ENCODE data around the gene JAK1.
A peak's percentile ranks its signal among the peaks of the same experiment; 100 is the strongest.
"Not testable (repeated sequence)": the region's sequence is repeated elsewhere in the genome, so short reads cannot be mapped to it uniquely, and the experiment has no call there.

JAK1 gene

DNA sequence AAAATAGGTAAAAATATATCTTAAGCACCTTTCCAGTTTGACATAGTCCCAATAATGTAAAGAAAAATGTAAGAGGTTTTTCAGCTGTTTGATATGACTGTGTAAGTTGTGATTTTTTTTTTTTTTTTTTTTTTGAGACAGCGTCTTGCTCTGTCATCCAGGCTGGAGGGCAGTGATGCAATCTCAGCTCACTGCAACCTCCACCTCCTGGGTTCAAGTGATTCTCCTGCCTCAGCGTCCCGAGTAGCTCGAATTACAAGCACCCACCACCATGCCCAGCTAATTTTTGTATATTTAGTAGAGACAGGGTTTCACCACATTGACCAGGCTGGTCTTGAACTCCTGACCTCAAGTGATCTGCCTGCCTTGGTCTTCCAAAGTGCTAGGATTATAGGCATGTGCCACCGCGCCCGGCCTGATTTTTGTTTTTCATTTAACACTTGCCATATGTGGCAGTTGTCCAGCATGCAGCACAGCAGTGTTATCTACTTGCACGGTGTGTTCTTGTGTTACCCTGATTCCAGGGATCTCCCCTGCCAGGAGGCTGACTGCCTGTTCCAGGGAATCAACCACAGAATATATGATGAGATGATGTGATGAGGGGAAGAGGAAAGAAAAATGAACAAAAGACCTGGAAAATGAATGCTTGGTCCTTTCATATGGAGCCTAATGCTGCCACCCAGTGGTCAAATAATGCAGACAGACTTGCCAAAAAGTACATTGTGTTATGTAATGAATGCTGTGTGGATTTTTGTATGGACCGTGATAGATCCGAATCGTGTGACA lies 142.5 kb downstream of the JAK1 start:
- Histone ChIP-seq H3K4me1 (ENCODE audit: low read length) (peaks cover 3% of the 10 kb centered on the region), H3K9ac (ENCODE audit: low read length) (no peak overlapping the region), H3K9me3 (ENCODE audit: insufficient read depth, low read length) (no peaks in the 10 kb centered on the region), H3K27ac (ENCODE audit: low read length) (no peak overlapping the region), H2AFZ (ENCODE audit: low read depth, low read length) (no peak overlapping the region), H3K4me2 (ENCODE audit: low read length) (no peak overlapping the region), H4K20me1 (ENCODE audit: insufficient read depth, low read length) (no peaks in the 10 kb centered on the region), H3K36me3 (replicated peaks; ENCODE audit: low read depth, low read length) (no peaks in the 10 kb centered on the region), H3K27me3 (ENCODE audit: low read depth, low read length) (no peaks in the 10 kb centered on the region), H3K4me3 (ENCODE audit: low read length) (no peak overlapping the region), H3K79me2 (ENCODE audit: low read length) (no peaks in the 10 kb centered on the region)
- no peak for TF ChIP-seq EZH2phosphoT487 (IDR thresholded peaks at IDR 0.05; ENCODE audit: low read depth)
- TF ChIP-seq, protein P1, sequence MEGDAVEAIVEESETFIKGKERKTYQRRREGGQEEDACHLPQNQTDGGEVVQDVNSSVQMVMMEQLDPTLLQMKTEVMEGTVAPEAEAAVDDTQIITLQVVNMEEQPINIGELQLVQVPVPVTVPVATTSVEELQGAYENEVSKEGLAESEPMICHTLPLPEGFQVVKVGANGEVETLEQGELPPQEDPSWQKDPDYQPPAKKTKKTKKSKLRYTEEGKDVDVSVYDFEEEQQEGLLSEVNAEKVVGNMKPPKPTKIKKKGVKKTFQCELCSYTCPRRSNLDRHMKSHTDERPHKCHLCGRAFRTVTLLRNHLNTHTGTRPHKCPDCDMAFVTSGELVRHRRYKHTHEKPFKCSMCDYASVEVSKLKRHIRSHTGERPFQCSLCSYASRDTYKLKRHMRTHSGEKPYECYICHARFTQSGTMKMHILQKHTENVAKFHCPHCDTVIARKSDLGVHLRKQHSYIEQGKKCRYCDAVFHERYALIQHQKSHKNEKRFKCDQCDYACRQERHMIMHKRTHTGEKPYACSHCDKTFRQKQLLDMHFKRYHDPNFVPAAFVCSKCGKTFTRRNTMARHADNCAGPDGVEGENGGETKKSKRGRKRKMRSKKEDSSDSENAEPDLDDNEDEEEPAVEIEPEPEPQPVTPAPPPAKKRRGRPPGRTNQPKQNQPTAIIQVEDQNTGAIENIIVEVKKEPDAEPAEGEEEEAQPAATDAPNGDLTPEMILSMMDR (IDR thresholded peaks at IDR 0.05; ENCODE audit: low read depth, low read length) = peak; percentile 84

DNA sequence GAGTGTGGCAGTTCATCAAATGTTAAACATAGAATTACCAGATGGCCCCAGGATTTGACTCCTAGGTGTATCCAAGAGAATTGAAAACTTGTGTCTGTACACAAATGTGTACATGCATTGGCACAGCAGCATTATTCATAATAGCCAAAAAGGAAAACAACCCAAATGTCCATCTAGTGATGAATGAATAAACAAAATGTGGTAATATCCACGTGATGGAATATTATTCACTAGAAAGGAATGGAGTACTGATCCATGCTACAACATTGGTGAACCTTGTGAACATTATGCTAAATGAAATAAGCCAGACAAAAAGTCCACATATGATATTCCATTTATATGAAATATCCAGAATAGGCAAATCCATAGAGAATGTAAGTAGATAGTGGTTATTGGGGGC lies 143.7 kb downstream of the JAK1 start:
- Histone ChIP-seq H2AFZ (ENCODE audit: low read depth, low read length) (no peak overlapping the region), H3K9ac (ENCODE audit: low read length) (no peak overlapping the region), H3K79me2 (ENCODE audit: low read length) (no peaks in the 10 kb centered on the region), H3K4me3 (ENCODE audit: low read length) (no peak overlapping the region), H3K4me2 (ENCODE audit: low read length) (no peak overlapping the region), H3K36me3 (replicated peaks; ENCODE audit: low read depth, low read length) (no peaks in the 10 kb centered on the region), H3K4me1 (ENCODE audit: low read length) (no peaks in the 10 kb centered on the region), H3K9me3 (ENCODE audit: insufficient read depth, low read length) (no peaks in the 10 kb centered on the region), H4K20me1 (ENCODE audit: insufficient read depth, low read length) (no peaks in the 10 kb centered on the region), H3K27me3 (ENCODE audit: low read depth, low read length) (no peaks in the 10 kb centered on the region), H3K27ac (ENCODE audit: low read length) (no peak overlapping the region)
- no peak for TF ChIP-seq EZH2phosphoT487 (IDR thresholded peaks at IDR 0.05; ENCODE audit: low read depth)
- TF ChIP-seq, protein P1 (IDR thresholded peaks at IDR 0.05; ENCODE audit: low read depth, low read length) = no peak

DNA sequence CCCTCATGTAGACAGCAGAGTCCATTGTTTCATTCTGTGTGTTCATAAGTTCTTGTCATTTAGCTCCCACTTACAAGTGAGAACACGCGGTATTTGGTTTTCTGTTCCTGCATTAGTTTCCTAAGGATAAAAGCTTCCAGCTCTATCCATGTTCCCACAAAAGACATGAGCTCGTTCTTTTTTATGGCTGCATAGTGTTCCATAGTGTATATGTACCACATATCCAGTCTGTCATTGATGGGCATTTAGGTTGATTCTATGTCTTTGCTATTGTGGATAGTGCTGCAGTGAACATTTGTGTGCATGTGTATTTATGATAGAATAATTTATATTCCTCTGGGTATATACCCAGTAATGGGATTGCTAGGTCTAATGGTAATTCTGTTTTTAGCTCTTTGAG lies 145.8 kb downstream of the JAK1 start:
- not testable (repeated sequence) for H3K9me3 ChIP-seq (ENCODE audit: insufficient read depth, low read length); H3K4me3 ChIP-seq (ENCODE audit: low read length); H3K4me1 ChIP-seq (ENCODE audit: low read length); H3K27ac ChIP-seq (ENCODE audit: low read length); H3K27me3 ChIP-seq (ENCODE audit: low read depth, low read length); H2AFZ ChIP-seq (ENCODE audit: low read depth, low read length); H4K20me1 ChIP-seq (ENCODE audit: insufficient read depth, low read length); H3K9ac ChIP-seq (ENCODE audit: low read length); H3K36me3 ChIP-seq (replicated peaks; ENCODE audit: low read depth, low read length); H3K79me2 ChIP-seq (ENCODE audit: low read length); H3K4me2 ChIP-seq (ENCODE audit: low read length)

DNA sequence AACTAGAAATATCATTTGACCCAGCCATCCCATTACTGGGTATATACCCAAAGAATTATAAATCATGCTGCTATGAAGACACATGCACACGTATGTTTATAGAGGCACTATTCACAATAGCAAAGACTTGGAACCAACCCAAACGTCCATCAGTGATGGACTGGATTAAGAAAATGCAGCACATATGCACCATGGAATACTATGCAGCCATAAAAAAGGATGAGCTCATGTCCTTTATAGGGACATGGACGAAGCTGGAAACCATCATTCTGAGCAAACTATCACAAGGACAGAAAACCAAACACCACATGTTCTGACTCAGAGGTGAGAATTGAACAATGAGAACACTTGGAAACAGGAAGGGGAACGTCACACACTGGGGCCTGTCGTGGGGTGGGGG lies 149.0 kb downstream of the JAK1 start:
- H3K27ac ChIP-seq (ENCODE audit: low read length); H3K9me3 ChIP-seq (ENCODE audit: insufficient read depth, low read length); H4K20me1 ChIP-seq (ENCODE audit: insufficient read depth, low read length); H3K79me2 ChIP-seq (ENCODE audit: low read length); H3K9ac ChIP-seq (ENCODE audit: low read length); H3K4me1 ChIP-seq (ENCODE audit: low read length); H3K4me2 ChIP-seq (ENCODE audit: low read length); H3K4me3 ChIP-seq (ENCODE audit: low read length); H2AFZ ChIP-seq (ENCODE audit: low read depth, low read length); H3K36me3 ChIP-seq (replicated peaks; ENCODE audit: low read depth, low read length); H3K27me3 ChIP-seq (ENCODE audit: low read depth, low read length): not testable (repeated sequence)

DNA sequence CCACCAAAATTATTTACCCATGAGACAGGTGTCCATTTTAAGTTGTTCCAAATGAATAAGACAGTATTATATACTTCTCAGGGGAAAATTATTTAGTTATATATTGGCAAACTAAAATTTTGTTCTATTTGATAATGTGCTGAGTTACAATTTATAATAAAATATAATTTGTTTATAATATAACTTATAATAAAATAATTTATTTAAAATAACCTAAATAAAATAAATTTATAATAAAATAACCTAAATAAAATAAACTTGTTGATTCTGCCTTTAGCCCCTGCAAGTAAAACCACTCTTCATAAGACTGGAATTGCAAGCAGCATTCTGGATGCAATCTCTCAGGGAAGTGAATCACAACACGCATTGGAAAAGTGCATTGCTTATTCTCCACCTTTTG lies 151.9 kb downstream of the JAK1 start:
- Histone ChIP-seq H2AFZ (ENCODE audit: low read depth, low read length) (no peak overlapping the region), H3K9ac (ENCODE audit: low read length) (no peak overlapping the region), H3K27ac (ENCODE audit: low read length) (no peak overlapping the region), H3K36me3 (replicated peaks; ENCODE audit: low read depth, low read length) (no peaks in the 10 kb centered on the region), H3K79me2 (ENCODE audit: low read length) (no peaks in the 10 kb centered on the region), H3K27me3 (ENCODE audit: low read depth, low read length) (no peaks in the 10 kb centered on the region), H3K4me1 (ENCODE audit: low read length) (no peaks in the 10 kb centered on the region), H4K20me1 (ENCODE audit: insufficient read depth, low read length) (no peaks in the 10 kb centered on the region), H3K9me3 (ENCODE audit: insufficient read depth, low read length) (no peaks in the 10 kb centered on the region), H3K4me3 (ENCODE audit: low read length) (no peak overlapping the region), H3K4me2 (ENCODE audit: low read length) (no peak overlapping the region)
- TF ChIP-seq EZH2phosphoT487 (IDR thresholded peaks at IDR 0.05; ENCODE audit: low read depth) = no peak
- TF ChIP-seq, protein P1 (IDR thresholded peaks at IDR 0.05; ENCODE audit: low read depth, low read length) = no peak

All from OCI-LY3 (cell line).